ENCODE measurements around the gene KRTAP10-4. TPM values are rescaled to one million over a fixed set of nuclear protein-coding genes. Genes with fewer than 3 reads are reported as not detected.
"Not testable (repeated sequence)": the region's sequence is repeated elsewhere in the genome, so short reads cannot be mapped to it uniquely, and the experiment has no call there.

Gene KRTAP10-4
- polyA plus RNA-seq, 4 donors: not detected

- no peak for DNase-seq (ENCODE audit: low read depth in 4 of 4, low spot score in 3 of 4)
Observed at GRCh38 chr21:44555200-44555875, 18.2 kb upstream of the KRTAP10-4 start.

DNA sequence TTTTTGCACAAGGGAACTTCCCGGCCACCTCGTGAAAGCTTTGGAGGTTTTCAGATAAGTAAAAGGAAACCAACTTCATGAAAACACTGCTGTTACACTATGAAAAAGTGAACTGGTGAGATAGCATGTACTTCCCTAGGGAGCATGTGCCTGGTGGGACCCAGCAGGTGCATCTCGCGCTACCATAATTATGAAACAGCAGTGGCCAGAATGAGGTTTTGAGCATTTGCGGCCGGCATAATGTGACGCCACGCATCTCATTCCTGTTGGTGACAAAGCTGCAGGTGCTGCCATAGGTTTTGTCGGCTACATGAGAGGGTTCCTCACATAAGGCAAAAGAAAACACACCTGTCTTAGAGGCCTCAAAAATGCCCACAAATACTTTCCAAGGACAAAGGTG is 16.6 kb upstream of the KRTAP10-4 start:
- DNase-seq (ENCODE audit: low read depth in 4 of 4, low spot score in 3 of 4): no peak

DNA sequence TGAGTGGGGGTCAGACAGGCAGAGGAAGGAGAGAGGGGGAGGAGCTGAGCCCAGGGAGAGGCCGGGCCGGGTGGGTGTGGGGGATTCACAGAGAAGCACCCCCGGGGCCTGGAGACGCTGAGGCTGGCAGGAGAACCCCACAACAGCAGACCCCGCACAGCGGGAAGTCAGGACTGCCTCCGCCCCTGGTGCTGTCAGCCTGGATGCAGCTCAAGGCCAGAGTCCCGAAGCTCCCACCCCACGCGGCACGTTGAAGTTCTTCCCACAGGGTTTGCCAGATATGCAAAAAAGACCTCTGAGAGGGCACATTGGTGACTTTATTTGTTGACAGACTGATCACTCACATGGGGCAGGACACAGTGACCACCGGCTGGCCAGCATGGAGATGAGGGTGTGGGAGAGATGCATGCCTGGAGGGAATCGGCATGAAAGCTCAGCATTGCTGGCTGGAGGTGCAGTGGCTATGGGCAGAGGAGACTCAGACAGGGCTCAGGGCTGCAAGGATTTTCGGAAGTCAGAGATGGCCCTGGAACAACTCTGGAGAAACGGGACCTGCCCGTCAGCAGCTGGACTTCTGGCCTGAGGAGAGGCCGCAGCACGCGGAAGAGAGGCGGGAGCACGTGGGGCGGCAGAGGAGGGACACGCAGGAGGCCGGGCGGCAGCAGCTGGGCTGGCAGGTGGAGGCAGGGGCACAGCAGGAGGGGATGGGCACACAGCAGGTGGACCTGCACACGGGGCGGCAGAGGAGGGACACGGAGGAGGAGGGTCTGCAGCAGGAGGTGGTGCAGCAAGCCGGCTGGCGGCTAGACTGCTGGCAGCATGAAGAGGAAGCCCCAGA is 15.8 kb upstream of the KRTAP10-4 start:
- no peak for DNase-seq (ENCODE audit: low read depth in 4 of 4, low spot score in 3 of 4)

- DNase-seq (ENCODE audit: low read depth in 4 of 4, low spot score in 3 of 4): not testable (repeated sequence)
Observed at GRCh38 chr21:44558329-44558675, 15.2 kb upstream of the KRTAP10-4 start.

- DNase-seq (ENCODE audit: low read depth in 4 of 4, low spot score in 3 of 4): no peak
Observed at GRCh38 chr21:44558695-44559094, 14.8 kb upstream of the KRTAP10-4 start, which contains the start of gene KRTAP10-3. KRTAP10-3 (minus strand) TSS chr21:44558795; CDS start chr21:44558715, 80 bp downstream.

GRCh38 chr21:44564099-44564498 is 9.4 kb upstream of the KRTAP10-4 start:
- DNase-seq (ENCODE audit: low read depth in 4 of 4, low spot score in 3 of 4): no peak

GRCh38 chr21:44564886-44565598 is 8.5 kb upstream of the KRTAP10-4 start:
- no peak for DNase-seq (ENCODE audit: low read depth in 4 of 4, low spot score in 3 of 4)

DNA sequence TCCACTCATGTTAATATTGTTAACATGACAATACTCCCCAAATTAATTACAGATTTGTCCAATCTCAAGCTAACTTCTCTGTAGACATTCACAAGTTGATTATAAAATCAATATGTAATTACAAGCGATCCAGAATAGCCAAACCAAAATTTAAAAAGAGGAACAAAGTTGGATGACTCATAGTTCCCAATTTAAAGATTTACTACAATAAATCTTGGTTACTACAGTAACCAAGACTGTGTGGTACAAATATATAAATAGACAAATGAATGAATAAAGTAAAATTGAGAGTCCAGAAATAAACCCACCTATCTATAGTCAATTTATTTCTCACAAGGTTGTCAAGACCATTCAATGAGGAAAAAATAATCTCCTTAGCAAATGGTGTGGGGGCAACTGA is 7.1 kb upstream of the KRTAP10-4 start:
- no peak for DNase-seq (ENCODE audit: low read depth in 4 of 4, low spot score in 3 of 4)

- DNase-seq (ENCODE audit: low read depth in 4 of 4, low spot score in 3 of 4): no peak
Observed at GRCh38 chr21:44567481-44568171, 5.9 kb upstream of the KRTAP10-4 start.

GRCh38 chr21:44568261-44568660 is 5.3 kb upstream of the KRTAP10-4 start:
- DNase-seq (ENCODE audit: low read depth in 4 of 4, low spot score in 3 of 4): no peak

GRCh38 chr21:44568667-44569556 is 4.6 kb upstream of the KRTAP10-4 start:
- no peak for DNase-seq (ENCODE audit: low read depth in 4 of 4, low spot score in 3 of 4)

- DNase-seq (ENCODE audit: low read depth in 4 of 4, low spot score in 3 of 4): no peak
Observed at GRCh38 chr21:44569861-44570517, 3.5 kb upstream of the KRTAP10-4 start.

DNA sequence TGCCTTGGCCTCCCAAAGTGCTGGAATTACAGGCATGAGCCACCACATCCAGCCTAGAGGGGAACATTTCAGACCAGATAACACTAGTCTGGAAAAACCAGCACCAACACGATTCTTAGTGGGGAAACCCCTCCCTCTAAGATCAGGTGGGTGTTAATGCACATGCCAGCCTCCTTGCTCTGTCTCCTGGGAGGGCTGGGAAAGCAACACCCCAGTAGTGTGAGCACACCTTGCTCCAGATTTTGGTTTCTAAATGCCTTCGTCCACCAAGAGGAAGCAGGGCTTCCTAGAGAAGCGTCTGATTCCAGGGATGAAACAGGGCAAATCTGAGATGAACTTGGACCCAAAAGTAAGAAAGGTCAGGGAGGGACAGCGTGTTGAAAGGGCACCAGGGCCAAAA is 2.2 kb upstream of the KRTAP10-4 start:
- DNase-seq (ENCODE audit: low read depth in 4 of 4, low spot score in 3 of 4): no peak

- no peak for DNase-seq (ENCODE audit: low read depth in 4 of 4, low spot score in 3 of 4)
Observed at GRCh38 chr21:44571844-44572782, 1.4 kb upstream of the KRTAP10-4 start.

- no peak for DNase-seq (ENCODE audit: low read depth in 4 of 4, low spot score in 3 of 4)
Observed at GRCh38 chr21:44572959-44573583, 458 bp upstream of the KRTAP10-4 start.

- no peak for DNase-seq (ENCODE audit: low read depth in 4 of 4, low spot score in 3 of 4)
Observed at GRCh38 chr21:44574457-44575306, 1.2 kb downstream of the KRTAP10-4 start.

Measured in right renal pelvis (tissue), 4 donors.